ENCODE measurements around the gene SYF2.

- TF ChIP-seq CTCF (IDR thresholded peaks at IDR 0.05) = no peak
- TF ChIP-seq POLR2A (IDR thresholded peaks at IDR 0.05) = no peak
Measured at GRCh38 chr1:25253911-25254310, 21.6 kb upstream of the SYF2 start.

Data from adrenal gland (tissue), 5 donors.